NCI-H748 treated with DMSO at 0.1 percent for 48 hours (cell line): ENCODE results near the gene FBXO40.

Source experiments
- DNase-seq: peaks from one replicate; lab custom pipeline; 2025; lab: John Stamatoyannopoulos, UW

The FBXO40 gene

GRCh38 chr3:121662742-121663141 is 69.6 kb downstream of the FBXO40 start:
- no peak for DNase-seq

- DNase-seq: no peak
These were observed 70.1 kb downstream of the FBXO40 start for GRCh38 chr3:121663171-121663847.

- DNase-seq: no peak
These were observed 72.3 kb downstream of the FBXO40 start for GRCh38 chr3:121665488-121665887.

GRCh38 chr3:121667333-121667732 is 74.2 kb downstream of the FBXO40 start:
- DNase-seq: no peak

GRCh38 chr3:121670676-121671075 is 77.5 kb downstream of the FBXO40 start:
- DNase-seq: no peak

- no peak for DNase-seq
These were observed 84.0 kb downstream of the FBXO40 start for GRCh38 chr3:121677141-121677540.
